LNCaP clone FGC (cell line): Measurements from ENCODE around the gene C4BPA.

ENCODE experiments used
- DNase-seq: peaks from one replicate; pipeline ENCODE4 v3.0.0-alpha.2; 2011; ENCODE audit warnings: low read depth
- H3K4me3 ChIP-seq: 2 replicates; pipeline ENCODE4 v1.5.1; 2011; ENCODE audit warnings: mild to moderate bottlenecking, low read depth, low read length, control low read depth
- CTCF ChIP-seq: IDR thresholded peaks from 2 replicates; pipeline ENCODE4 v1.5.1; 2012; ENCODE audit warnings: mild to moderate bottlenecking; ENCODE audit not compliant: control insufficient read depth, insufficient read depth; ENCODE audit errors: extremely low read depth

C4BPA gene

GRCh38 chr1:207069061-207069460 lies 35.0 kb upstream of the C4BPA start:
- no peak overlapping the region for H3K4me3 ChIP-seq
- TF ChIP-seq CTCF = no peak
- DNase-seq = no peak

- no peak for TF ChIP-seq CTCF
- H3K4me3 ChIP-seq = no peak overlapping the region
- DNase-seq = no peak
Observed at GRCh38 chr1:207069858-207070506, 34.1 kb upstream of the C4BPA start.

- no peak overlapping the region for H3K4me3 ChIP-seq
- DNase-seq = no peak
- no peak for TF ChIP-seq CTCF
Observed at GRCh38 chr1:207070811-207071210, 33.2 kb upstream of the C4BPA start.

- DNase-seq = no peak
- no peak overlapping the region for H3K4me3 ChIP-seq
- TF ChIP-seq CTCF = no peak
Observed at GRCh38 chr1:207071426-207071825, 32.6 kb upstream of the C4BPA start.

- no peak overlapping the region for H3K4me3 ChIP-seq
- no peak for DNase-seq
- no peak for TF ChIP-seq CTCF
Observed at GRCh38 chr1:207072233-207072632, 31.8 kb upstream of the C4BPA start.

GRCh38 chr1:207073906-207074820 lies 29.9 kb upstream of the C4BPA start:
- TF ChIP-seq CTCF = no peak
- no peak for DNase-seq
- no peak overlapping the region for H3K4me3 ChIP-seq
